ENCODE data around the gene CCDC40. TPM values are rescaled to one million over a fixed set of nuclear protein-coding genes. Genes with fewer than 3 reads are reported as not detected.

Gene CCDC40
- total and polyA plus RNA-seq, 2 of the 13 experiments (the other 11 are each of a cell fraction or from before 2014, with no cell fraction given): 4.1 to 5.5 TPM

DNA sequence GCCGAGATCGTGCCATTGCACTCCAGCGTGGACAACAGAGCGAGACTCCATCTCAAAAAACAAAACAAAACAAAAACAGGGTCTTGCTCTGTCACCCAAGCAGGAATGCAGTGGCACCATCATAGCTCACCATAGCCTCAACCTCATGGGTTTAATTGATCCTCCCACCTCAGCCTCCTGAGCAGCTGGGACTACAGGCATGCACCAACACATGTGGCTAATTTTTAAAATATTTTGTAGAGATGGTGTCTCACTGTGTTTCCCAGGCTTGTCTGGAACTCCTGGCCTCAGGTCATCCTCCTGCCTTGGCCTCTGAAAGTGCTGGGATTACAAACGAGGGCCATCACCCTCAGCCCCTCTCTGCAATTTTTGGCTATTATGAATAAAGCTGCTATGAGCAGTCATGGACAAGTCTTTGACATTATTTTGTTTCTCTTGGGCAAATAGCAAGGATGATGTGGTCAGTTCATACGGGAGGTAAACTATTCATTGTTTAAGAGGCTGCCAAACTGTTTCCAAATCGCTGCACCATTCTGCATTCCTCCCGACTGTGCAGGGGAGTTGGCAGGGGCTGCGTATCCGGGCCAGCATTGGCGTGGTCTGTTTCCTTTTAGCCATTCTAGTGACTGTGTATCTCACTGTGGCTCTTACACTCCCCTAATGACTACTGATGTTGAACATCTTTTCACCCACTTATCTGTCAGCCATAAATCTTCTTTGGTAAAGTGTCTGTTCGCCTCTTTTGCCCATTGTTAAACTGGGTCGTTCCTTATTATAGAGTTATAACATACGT is 89.4 kb downstream of the CCDC40 start:
- Histone ChIP-seq H3K36me3 (replicated peaks in 1 of 2; ENCODE audit: control insufficient read depth in 1 of 2, insufficient read depth in 2 of 2, low read length in 2 of 2) (no peaks in the 10 kb centered on the region), H3K27ac (ENCODE audit: extremely low read length, insufficient read depth, low read length) (no peak overlapping the region), H3K4me3 (replicated peaks in 1 of 3; ENCODE audit: insufficient read depth in 1 of 3, low read depth in 2 of 3, low read length in 3 of 3) (no peak overlapping the region), H3K4me1 (ENCODE audit: insufficient read depth, low read length) (peaks cover 28% of the 10 kb centered on the region), H3K9ac (ENCODE audit: insufficient read depth, low read depth, low read length) (no peak overlapping the region), H2AFZ (ENCODE audit: low read length) (no peak overlapping the region), H4K20me1 (ENCODE audit: insufficient read depth, low read length) (no peaks in the 10 kb centered on the region), H3K9me3 (ENCODE audit: low read length) (no peaks in the 10 kb centered on the region), H3K79me2 (ENCODE audit: insufficient read depth, low read length) (no peaks in the 10 kb centered on the region), H3K27me3 (ENCODE audit: control insufficient read depth in 1 of 2, insufficient read depth in 2 of 2, low read length in 2 of 2) (no peaks in the 10 kb centered on the region; a peak in 2 of 5 replicates), H3K4me2 (ENCODE audit: low read depth, low read length) (no peak overlapping the region)
- ChIA-PET CTCF (ENCODE audit: low intra/inter-chr PET ratio, low total read pairs) (no interaction called here), POLR2A (interaction anchor here (1.9 kb wide), 1 partner anchor 118 kb away, joined by 5 read pairs; no protein-coding TSS in a partner anchor)
- in situ Hi-C loops (cut with HindIII; ENCODE audit: extremely low pct_ligation_motif_present, low pct_unique_long_range_greater_than_20kb): no loop called here
- WGBS (ENCODE audit: low lambda C conversion rate): 37% methylated on average over 14 of the region's 14 CpGs
- BruUV-seq (replicated peaks): no TSS peak
- intact Hi-C loops (cut with micrococcal nuclease; ENCODE audit: unreplicated experiment): loop anchor here (2.0 kb wide), 1 partner anchor 43 kb away; no protein-coding TSS in a partner anchor
- DNase-seq (ENCODE audit: low spot score) (no peak), ATAC-seq (no peak), FAIRE-seq (no peak)
- TF ChIP-seq ARID4A (CRISPR knock-in tag; IDR thresholded peaks at IDR 0.05; ENCODE audit: borderline replicate concordance) (no peak), POLR2AphosphoS2 (IDR thresholded peaks at IDR 0.05; ENCODE audit: low read depth, low read length) (no peak), SMYD3 (CRISPR knock-in tag; IDR thresholded peaks at IDR 0.05) (no peak), ZNF3 (CRISPR knock-in tag; IDR thresholded peaks at IDR 0.05) (no peak), EED (CRISPR knock-in tag; IDR thresholded peaks at IDR 0.05) (no peak), ZSCAN5A (CRISPR knock-in tag; IDR thresholded peaks at IDR 0.05; ENCODE audit: borderline replicate concordance) (no peak), HNRNPLL (IDR thresholded peaks at IDR 0.05; ENCODE audit: low read depth, low read length, poor library complexity, severe bottlenecking) (no peak), ZNF101 (CRISPR knock-in tag; IDR thresholded peaks at IDR 0.05; ENCODE audit: borderline replicate concordance, low read depth) (no peak), HCFC1 (IDR thresholded peaks at IDR 0.05; ENCODE audit: low read depth, low read length) (no peak), ISX (CRISPR knock-in tag; conservative IDR thresholded peaks at IDR 0.05) (no peak), TCF12 (IDR thresholded peaks at IDR 0.05) (no peak), TCF12 (CRISPR knock-in tag; IDR thresholded peaks at IDR 0.05) (no peak)
